SW 1271 (cell line): ENCODE results near the gene NKX1-1.

Experiments used
- DNase-seq, 2 experiments: peaks; one replicate each; lab custom pipeline; 2025; lab: John Stamatoyannopoulos, UW

NKX1-1 gene

GRCh38 chr4:1360423-1361283 lies 45.6 kb downstream of the NKX1-1 start:
- no peak for DNase-seq

- DNase-seq = no peak
Measured at GRCh38 chr4:1359976-1360375, 46.3 kb downstream of the NKX1-1 start.

- no peak for DNase-seq
Measured at GRCh38 chr4:1359144-1359501, 47.1 kb downstream of the NKX1-1 start.

- no peak for DNase-seq
Measured at GRCh38 chr4:1358421-1359143, 47.7 kb downstream of the NKX1-1 start.

GRCh38 chr4:1357356-1358248 lies 48.6 kb downstream of the NKX1-1 start:
- no peak for DNase-seq

- peak in 1 of 2 experiments; percentile 10 for DNase-seq
Measured at GRCh38 chr4:1356181-1356998, 49.9 kb downstream of the NKX1-1 start.

- no peak for DNase-seq
Measured at GRCh38 chr4:1355378-1355777, 50.9 kb downstream of the NKX1-1 start.

GRCh38 chr4:1354983-1355275 lies 51.3 kb downstream of the NKX1-1 start:
- no peak for DNase-seq

GRCh38 chr4:1354136-1354982 lies 51.9 kb downstream of the NKX1-1 start:
- DNase-seq = no peak

GRCh38 chr4:1353186-1354055 lies 52.8 kb downstream of the NKX1-1 start:
- DNase-seq = no peak
